Kidney glomerular epithelial cell (primary cell): Measurements from ENCODE around the gene AOAH.

ENCODE experiments used
- DNase-seq: peaks from one replicate; lab custom pipeline; 2025; lab: John Stamatoyannopoulos, UW

The AOAH gene

GRCh38 chr7:36691983-36692382 is 32.3 kb downstream of the AOAH start:
- DNase-seq = no peak

GRCh38 chr7:36690514-36691187 is 33.6 kb downstream of the AOAH start:
- DNase-seq = no peak

- no peak for DNase-seq
Observed at GRCh38 chr7:36690041-36690440, 34.3 kb downstream of the AOAH start.

- no peak for DNase-seq
Observed at GRCh38 chr7:36686499-36686898, 37.8 kb downstream of the AOAH start.

GRCh38 chr7:36684954-36685353 is 39.3 kb downstream of the AOAH start:
- DNase-seq = no peak

- no peak for DNase-seq
Observed at GRCh38 chr7:36683695-36684357, 40.5 kb downstream of the AOAH start.

GRCh38 chr7:36683111-36683510 is 41.2 kb downstream of the AOAH start:
- no peak for DNase-seq

- DNase-seq = no peak
Observed at GRCh38 chr7:36682102-36682501, 42.2 kb downstream of the AOAH start.

- DNase-seq = no peak
Observed at GRCh38 chr7:36677769-36678437, 46.4 kb downstream of the AOAH start.

GRCh38 chr7:36673703-36674102 is 50.6 kb downstream of the AOAH start:
- no peak for DNase-seq

- DNase-seq = no peak
Observed at GRCh38 chr7:36671432-36671829, 52.9 kb downstream of the AOAH start.

GRCh38 chr7:36670585-36671431 is 53.5 kb downstream of the AOAH start:
- peak; percentile 89 for DNase-seq

- no peak for DNase-seq
Observed at GRCh38 chr7:36668750-36669149, 55.5 kb downstream of the AOAH start.

GRCh38 chr7:36668080-36668479 is 56.2 kb downstream of the AOAH start:
- no peak for DNase-seq

GRCh38 chr7:36667007-36667745 is 57.1 kb downstream of the AOAH start:
- DNase-seq = no peak

GRCh38 chr7:36663481-36663880 is 60.8 kb downstream of the AOAH start:
- no peak for DNase-seq

GRCh38 chr7:36661135-36661840 is 63.0 kb downstream of the AOAH start:
- DNase-seq = peak; percentile 87

GRCh38 chr7:36659638-36660341 is 64.5 kb downstream of the AOAH start:
- no peak for DNase-seq

GRCh38 chr7:36659172-36659516 is 65.2 kb downstream of the AOAH start:
- peak; percentile 90 for DNase-seq
